Camera-type eye (tissue), 1 donor: ENCODE measurements around the gene ARHGEF9. TPM values are rescaled to one million over a fixed set of nuclear protein-coding genes. Genes with fewer than 3 reads are reported as not detected.

Experiments
- total RNA-seq: library from RNA; depleted of rRNA; stranded (reverse); fragments of >200 nt; gene quantifications from one replicate; pipeline ENCODE4 v1.2.3, GENCODE V29; 2014

The ARHGEF9 gene
- total RNA-seq, result 72.8 TPM

GRCh38 chrX:63784902-63785707 is at the start of gene ARHGEF9:
Gene ARHGEF9, minus strand, starts transcription at chrX:63785214. Its CDS starts 69 bp downstream, at chrX:63785145.

